Cardiac septum (tissue), 1 donor: Measurements from ENCODE around the gene MKNK1. TPM values are rescaled to one million over a fixed set of nuclear protein-coding genes. Genes with fewer than 3 reads are reported as not detected.

Experiments used
- DNase-seq: peaks from one replicate; pipeline ENCODE4 v3.0.0-alpha.2; 2020; ENCODE audit warnings: low spot score
- intact Hi-C: fragments of 100-400 bp; cut with DNase I; formaldehyde crosslinking; loops from one replicate; pipeline ENCODE4 v1.14.0; 2022
- total RNA-seq: library from RNA; stranded (reverse); fragmentation: NEBNext Ultra II Directional; extraction: Animal tissue kit (Norgen Biotek cat#: 25700); gene quantifications from one replicate; pipeline ENCODE4 v1.2.1, GENCODE V29; 2021
- donor health status: DM: no; HTN: no; CAD: no.

MKNK1 gene
- total RNA-seq, 1 donor from 2014 or later: 38.2 TPM

- no peak for DNase-seq
- intact Hi-C loops: no loop called here
Measured at GRCh38 chr1:46516200-46516950, 87.7 kb downstream of the MKNK1 start.

- DNase-seq: no peak
- intact Hi-C loops: no loop called here
Measured at GRCh38 chr1:46515576-46515975, 88.5 kb downstream of the MKNK1 start.

- intact Hi-C loops: no loop called here
- no peak for DNase-seq
Measured at GRCh38 chr1:46513536-46513935, 90.5 kb downstream of the MKNK1 start.

- no peak for DNase-seq
- intact Hi-C loops: no loop called here
Measured at GRCh38 chr1:46512792-46513190, 91.3 kb downstream of the MKNK1 start.

- DNase-seq: no peak
- intact Hi-C loops: no loop called here
Measured at GRCh38 chr1:46512135-46512791, 91.8 kb downstream of the MKNK1 start.

- intact Hi-C loops: no loop called here
- DNase-seq: no peak
Measured at GRCh38 chr1:46510998-46511365, 93.1 kb downstream of the MKNK1 start.

GRCh38 chr1:46510341-46510997 lies 93.6 kb downstream of the MKNK1 start:
- intact Hi-C loops: no loop called here
- no peak for DNase-seq

GRCh38 chr1:46508757-46509156 lies 95.3 kb downstream of the MKNK1 start:
- DNase-seq: no peak
- intact Hi-C loops: no loop called here

Other genes with a start within 250 kb of the MKNK1 start
- 0.97 TPM for gene FAAH, start 210.0 kb downstream of the MKNK1 start, total RNA-seq
- not detected for gene DMBX1, start 114.4 kb downstream of the MKNK1 start, total RNA-seq
- gene KNCN, start 52.6 kb downstream of the MKNK1 start, total RNA-seq: not detected
- gene MOB3C, start 12.5 kb upstream of the MKNK1 start, total RNA-seq: 14.9 TPM
- gene ATPAF1, start 64.1 kb upstream of the MKNK1 start, total RNA-seq: 190 TPM
- 0.24 TPM for gene TEX38, start 67.6 kb upstream of the MKNK1 start, total RNA-seq
- gene EFCAB14, start 114.8 kb upstream of the MKNK1 start, total RNA-seq: 53.7 TPM
- gene CYP4B1, start 194.8 kb upstream of the MKNK1 start, total RNA-seq: not detected